ENCODE results near the gene PPP6R2.

The PPP6R2 gene

GRCh38 chr22:50436015-50436830, 93.1 kb downstream of the PPP6R2 start:
- no peak for DNase-seq

DNA sequence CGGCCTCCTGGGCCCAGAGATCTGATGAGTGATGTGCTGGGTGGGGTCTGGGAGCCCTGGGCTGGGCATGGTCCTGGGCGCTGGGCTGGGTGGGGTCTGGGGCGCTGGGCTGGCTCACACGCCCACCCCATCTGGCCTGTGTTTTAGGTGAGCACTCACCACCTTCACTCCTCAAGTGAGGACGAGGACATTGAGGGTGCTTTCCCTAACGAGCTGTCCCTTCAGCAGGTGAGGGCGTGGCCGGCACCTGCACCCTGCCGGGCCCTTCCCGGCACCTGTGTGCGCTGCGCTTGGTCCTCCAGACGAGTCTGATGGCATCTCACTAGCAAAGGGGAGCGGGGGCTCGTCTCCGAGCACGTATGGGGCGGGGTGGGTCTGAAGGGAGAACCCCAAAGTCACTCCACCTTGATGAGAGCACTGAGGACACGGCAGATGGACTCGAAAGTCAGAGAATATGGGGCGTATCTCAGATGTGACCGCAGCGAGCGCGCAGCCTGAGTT, 93.8 kb downstream of the PPP6R2 start:
- DNase-seq: no peak

DNA sequence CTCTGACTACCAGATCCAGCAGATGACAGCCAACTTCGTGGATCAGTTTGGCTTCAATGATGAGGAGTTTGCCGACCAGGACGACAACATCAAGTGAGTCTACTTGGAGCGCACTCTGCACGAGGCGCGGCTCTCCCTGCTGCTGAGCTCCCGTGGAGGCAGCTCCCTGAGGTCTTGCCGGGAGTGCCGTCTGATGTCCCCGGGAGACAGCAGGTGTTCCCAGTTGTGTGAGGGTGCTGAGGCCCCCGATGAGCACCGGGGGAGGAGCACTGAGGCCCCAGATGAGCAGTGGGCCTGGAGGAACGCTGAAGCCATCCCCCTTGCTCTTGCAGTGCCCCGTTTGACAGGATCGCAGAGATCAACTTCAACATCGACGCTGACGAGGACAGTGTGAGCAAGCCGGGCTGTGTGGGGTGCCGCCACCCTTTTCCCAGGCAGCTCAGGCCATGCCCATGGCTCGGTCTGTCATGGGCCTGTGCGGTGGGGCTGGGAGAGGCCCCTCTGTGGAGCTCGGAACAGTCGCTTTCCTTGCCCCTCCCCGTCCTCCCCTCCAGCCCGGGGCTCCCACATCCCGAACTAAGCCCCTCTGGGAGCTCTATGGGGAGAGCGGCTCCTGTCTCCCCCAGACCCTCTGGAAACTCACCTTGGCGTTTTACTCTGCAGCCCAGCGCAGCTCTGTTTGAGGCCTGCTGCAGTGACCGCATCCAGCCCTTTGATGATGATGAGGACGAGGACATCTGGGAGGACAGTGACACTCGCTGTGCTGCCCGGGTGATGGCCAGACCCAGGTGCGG, 94.6 kb downstream of the PPP6R2 start:
- no peak for DNase-seq

GRCh38 chr22:50438305-50439275, 95.5 kb downstream of the PPP6R2 start:
- no peak for DNase-seq

DNA sequence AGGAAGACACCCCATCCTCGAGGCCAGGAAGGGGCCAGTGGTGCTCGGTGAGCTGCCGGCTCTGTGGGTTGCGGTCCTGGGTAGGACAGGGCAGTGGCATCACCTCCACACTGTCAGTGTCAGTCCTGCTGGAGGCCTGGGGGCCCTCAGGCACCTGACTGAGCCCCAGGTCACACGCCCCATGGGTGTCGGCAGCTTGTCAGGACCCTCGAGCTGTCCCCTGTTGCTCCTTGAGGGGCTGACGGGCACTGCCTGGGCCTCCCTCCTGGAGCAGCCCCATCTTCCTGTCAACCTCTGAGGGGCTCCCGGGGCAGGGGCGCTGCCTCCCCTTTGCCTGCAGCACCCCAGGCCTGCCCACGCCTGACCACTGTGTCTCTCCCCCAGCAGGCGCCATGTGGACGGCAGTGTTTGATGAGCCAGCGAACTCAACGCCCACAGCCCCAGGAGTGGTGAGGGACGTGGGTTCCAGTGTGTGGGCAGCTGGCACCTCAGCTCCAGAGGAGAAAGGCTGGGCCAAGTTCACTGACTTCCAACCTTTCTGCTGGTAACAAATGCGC, 96.3 kb downstream of the PPP6R2 start:
- DNase-seq: no peak

DNA sequence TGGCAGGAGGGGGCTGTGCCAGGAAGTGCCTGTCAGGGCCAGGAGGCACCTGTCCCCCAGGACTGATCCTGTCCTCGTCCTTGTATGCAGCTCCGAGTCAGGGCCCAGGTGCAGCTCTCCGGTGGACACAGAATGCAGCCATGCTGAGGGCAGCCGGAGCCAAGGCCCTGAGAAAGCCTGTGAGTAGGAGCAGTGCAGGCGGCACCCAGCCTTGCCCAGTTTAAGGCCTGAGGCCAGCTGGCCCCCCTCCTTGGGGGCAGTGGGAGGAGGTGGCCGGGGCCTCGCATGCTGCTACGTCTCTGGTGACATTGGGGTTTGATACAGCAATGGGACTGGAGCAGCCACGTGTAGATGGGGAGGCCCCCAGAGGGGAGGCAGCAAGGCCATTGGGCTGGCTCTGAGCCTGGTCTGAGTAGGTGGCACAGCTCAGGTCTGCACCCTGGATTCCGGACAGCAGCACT, 96.8 kb downstream of the PPP6R2 start:
- DNase-seq: no peak

DNA sequence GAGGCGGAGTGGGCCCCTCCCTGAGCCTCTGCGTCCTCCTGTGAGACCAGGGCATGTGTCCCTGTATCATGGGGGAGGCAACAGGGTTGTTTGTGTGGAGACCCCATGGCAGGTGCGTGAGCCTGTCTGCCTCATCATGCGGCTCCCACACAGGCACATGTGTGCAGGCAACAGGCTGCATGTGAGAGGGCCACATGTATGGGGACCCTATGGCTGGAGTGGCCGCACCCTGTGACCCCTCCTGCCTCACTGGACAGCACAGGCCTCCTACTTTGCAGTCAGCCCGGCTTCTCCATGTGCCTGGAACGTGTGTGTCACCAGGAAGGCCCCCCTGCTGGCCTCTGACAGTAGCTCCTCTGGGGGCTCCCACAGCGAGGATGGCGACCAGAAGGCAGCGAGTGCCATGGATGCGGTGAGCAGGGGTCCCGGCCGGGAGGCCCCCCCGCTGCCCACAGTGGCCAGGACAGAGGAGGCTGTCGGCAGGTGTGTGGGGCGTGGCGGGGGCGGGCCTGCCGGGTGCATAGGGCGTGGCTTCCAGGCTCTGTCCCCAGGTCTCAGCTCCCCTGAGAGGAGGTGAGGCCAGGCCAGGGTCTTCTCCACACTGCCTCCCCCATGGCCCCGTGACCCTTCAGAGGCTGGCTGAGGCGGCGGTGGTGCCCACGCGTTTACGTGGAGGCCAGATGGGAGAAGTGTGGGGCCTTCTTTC, 97.6 kb downstream of the PPP6R2 start:
- DNase-seq: no peak

- no peak for DNase-seq
Observed at GRCh38 chr22:50441428-50441993, 98.4 kb downstream of the PPP6R2 start.

DNA sequence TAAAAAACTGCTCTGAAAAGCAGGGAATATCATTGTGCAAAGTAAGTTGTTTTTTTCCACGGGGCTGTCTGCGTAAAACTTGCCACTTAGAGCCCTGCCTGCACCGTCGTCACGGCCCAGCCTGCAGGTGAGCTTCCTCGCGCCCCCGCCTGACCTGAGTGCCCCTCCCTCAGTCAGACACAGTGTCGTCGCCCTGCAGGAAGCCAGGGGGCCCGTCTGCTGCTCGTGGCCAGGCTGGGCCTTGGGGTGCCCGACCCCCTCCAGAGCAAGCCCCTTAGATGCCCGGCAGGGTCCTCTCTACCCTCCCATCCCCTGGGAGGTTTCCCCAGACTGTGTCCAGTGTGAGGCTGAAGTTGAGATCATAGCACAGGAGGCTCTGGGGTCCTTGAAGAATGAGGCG, 100.1 kb downstream of the PPP6R2 start:
- no peak for DNase-seq

DNA sequence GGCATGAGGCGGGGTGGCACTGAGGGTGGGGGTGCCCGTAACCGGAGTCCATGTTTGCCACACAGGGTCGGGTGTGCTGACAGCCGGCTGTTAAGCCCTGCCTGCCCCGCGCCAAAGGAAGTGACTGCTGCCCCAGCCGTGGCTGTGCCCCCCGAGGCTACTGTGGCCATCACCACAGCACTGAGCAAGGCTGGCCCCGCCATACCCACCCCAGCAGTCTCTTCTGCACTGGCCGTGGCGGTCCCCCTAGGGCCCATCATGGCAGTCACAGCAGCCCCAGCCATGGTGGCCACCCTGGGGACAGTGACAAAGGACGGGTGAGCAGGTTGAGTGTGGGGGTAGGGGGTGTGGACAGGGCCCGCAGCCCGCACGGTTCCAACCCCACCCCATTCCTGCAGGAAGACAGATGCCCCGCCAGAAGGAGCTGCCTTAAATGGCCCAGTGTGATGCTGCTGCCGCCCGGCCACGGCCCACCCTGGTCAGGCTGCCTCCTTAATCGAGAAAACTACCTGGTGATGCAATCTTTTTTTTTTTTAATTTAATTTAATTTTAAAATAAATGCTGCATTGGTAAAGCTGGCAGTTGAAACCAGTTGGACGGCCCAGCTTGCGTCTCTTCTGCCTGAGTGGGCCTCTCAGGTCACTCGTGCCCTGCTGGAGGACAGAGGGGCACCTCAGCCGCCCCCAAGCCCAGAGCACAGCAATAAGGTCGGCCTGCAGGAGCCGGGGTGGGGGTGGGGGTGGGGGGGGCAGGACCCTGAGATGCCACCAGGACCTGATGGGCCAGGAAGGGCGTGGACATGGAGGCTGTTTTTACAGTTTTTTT, 100.9 kb downstream of the PPP6R2 start:
- DNase-seq: no peak

DNA sequence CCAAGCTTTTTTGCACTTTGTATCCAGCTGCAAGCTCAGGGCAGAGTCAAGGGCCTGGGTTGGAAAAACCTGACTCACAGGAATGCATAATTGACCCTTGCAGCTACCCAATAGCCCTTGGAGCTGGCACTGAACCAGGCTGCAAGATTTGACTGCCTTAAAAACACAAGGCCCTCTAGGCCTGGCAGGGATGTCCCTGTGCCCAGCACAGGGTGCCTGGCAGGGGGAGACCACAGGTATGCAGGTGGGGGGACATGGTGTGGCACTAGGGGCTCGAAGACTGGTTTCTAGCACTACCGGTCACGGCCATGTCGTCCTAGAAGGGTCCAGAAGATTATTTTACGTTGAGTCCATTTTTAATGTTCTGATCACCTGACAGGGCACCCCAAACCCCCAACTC, 101.5 kb downstream of the PPP6R2 start:
- DNase-seq: no peak

DNA sequence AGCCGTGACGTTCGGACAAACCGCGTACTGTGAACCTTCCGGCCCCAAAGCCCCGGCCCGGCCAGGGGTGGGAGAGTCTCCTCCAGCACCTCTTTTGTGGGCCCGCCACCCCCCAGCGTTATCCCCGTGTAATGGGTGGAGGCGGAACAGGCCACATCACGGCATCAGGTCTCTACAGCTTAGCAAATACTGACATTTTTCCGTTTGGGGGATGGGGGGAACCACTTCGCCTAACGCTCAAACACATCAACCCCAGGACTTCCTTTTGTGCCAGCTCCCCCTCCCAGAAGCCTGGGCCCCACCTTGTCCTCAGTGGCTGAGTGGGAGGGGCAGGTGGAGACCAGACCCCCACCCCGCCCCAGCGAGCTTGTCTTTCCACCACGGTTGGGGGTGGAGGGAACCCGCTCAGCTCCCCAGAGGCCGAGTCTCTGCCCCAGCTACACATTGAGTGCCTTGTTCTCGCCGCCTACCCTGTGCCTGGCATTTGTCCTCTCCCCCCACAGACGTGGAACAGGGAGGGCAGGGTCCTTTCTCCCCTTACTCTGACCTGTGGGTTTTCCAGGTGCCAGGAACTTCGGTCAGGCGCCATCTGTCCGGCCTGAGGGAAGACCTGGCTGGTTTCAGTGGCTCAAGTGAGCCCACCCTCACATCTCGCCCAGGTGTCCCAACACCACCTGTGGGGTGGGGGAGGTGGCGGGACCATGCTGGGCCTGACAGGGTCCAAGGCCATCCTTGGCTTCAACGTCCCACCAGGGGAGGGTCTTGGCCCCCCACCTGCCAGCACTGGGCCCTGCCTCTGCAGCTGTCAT, 102.1 kb downstream of the PPP6R2 start:
- no peak for DNase-seq

DNA sequence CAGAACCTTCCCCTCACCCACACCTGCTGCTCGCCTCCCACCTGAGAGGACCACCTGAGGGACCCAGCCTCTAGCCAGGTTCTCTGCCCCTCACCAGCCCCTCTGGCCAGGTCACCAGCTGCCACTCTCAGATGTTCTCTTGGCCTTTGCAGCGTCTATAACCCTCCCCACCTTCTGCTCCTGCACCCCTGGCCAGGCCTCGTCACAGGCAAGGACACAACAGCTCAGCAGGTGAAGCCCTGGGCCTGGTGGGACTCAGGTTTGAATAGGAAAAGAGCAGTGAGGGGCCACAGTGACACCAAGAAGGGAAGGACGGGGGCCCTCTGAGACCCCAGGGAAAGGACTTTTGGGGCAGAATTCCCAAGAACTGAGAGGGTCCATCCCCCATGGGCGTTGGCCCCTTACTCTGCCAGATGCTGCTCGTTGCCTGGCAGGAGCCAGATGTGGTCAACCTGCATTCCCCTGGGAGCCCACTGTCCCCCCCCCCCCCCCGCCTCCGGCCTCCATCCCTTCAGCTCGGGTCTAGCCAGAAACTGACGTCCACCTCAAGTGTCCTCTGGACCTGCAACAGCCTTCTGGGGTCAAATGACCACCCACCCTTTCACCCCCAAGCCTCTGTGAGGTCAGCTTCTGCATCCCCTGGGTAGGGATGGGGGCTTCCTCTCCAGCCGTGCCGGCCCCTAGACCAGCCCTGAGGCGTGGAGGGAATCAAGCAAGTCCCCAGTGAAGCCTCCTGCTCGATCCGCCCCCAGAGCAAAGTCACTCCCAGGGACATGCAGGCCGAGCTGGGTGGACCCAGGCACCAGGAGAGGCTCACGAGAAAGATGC, 103.0 kb downstream of the PPP6R2 start:
- DNase-seq: no peak

- no peak for DNase-seq
Observed at GRCh38 chr22:50446708-50447575, 103.8 kb downstream of the PPP6R2 start.

GRCh38 chr22:50447576-50448551, 104.7 kb downstream of the PPP6R2 start:
- no peak for DNase-seq

DNA sequence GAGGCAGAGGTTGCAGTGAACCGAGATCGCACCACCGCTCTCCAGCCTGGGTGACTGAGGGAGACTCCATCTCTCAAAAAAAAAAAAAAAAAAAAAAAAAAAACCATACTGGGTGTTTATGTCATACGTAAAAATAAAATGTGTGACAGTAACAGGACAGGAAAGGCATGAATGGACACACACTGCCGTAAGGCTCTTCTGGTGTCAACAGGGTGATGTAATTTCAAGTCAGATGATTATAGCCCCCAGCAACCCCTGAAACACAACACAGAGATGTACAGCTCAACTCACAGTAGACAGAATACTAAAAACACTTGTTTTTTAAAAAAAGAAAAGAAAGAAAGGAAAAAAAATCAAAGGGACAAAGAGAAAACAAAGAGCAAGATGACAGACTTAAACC, 109.5 kb downstream of the PPP6R2 start:
- DNase-seq: no peak
